ENCODE data around the gene RPS19BP1.
"Not testable (repeated sequence)": the region's sequence is repeated elsewhere in the genome, so short reads cannot be mapped to it uniquely, and the experiment has no call there.

The RPS19BP1 gene

GRCh38 chr22:39510529-39511149 lies 21.9 kb downstream of the RPS19BP1 start:
- no peak for DNase-seq

DNA sequence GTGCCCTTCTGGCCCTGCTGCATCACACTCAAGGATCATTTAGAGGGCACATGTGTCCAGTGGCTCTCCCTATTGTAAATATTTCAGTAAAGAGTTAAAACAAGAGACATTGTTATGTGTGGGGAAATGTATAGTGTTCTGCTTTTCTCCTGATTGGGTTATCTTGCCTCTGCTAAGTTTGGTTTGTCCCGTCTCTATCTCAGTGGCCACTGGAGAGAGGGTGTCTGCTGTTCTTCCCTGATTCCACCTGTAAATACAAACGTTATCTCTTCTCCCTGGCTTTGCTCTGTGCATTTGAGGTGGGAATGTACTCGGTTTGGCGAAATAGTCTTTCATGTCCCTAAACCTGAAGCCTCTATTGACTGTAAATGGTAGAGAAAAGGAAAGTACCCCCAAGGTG lies 24.2 kb downstream of the RPS19BP1 start:
- DNase-seq, result no peak

GRCh38 chr22:39507021-39507420 lies 25.5 kb downstream of the RPS19BP1 start:
- not testable (repeated sequence) for DNase-seq

DNA sequence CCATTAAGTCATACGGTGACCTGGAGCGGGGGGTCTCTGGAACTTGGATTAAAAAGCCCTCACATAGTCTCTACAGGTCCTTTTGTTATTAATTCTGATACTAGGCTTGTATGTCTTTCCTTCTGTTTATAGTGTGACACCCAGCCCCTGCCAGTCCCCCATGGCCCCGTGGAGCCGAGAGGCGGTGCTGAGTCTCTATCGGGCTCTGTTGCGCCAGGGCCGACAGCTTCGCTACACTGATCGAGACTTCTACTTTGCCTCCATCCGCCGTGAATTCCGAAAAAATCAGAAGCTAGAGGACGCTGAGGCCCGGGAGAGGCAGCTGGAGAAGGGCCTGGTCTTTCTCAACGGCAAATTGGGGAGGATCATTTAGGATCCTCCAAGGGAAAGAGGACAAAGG lies 28.5 kb downstream of the RPS19BP1 start:
- no peak for DNase-seq

DNA sequence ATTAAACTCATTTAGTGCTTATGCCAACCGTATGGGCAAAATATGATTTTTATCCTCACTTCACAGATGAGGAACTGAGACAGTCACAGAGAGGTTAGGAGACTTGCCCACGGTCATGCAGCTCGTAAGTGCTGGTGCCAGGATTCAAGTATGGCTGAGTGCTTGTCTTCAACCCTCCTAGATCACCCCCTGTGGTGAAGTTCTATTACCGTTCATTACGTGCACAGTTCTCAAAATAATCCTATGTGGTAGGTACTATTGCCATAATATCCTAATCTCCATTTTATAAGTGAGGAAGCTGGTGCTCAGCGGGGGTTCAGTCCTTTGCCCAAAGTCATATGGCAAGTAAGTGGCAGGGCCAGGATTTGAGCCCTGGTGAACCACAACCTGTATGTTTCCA lies 28.9 kb downstream of the RPS19BP1 start:
- DNase-seq, result no peak

DNA sequence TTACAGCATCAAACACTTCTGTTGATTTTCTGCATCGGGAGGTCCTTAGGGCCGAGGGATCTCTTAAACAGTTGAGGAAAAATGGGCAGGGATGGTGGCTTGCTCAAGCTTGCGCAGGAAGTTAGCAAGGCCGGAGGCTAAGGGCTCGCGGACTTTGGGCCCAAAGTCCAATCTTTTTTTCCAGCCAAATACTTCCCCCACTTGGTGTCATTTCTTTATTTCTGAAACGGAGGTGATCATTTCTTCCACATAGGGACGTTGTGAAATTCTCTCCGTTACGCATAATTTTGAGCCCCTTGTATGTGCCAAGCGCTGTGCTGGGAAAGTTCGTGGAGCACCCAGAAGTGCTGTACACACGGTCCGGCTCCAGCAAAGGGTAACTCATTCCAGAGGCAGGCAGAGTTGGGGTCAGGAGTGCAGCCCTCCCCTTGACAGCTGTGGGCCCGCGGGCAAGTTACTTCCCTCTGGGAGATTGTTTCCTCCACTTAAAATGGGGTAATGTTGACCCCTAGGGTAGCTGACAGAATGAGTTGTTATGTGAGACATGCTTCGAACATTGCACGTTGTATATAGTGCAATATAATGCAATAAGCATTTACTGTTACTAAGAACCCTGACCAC lies 29.6 kb downstream of the RPS19BP1 start:
- no peak for DNase-seq

- DNase-seq, result peak; percentile 94
Measured at GRCh38 chr22:39502109-39502788, 30.3 kb downstream of the RPS19BP1 start, which contains the start of gene MIEF1. Gene MIEF1 (plus strand): TSS chr22:39502290. CDS start chr22:39511295, 9,005 bp downstream.

- no peak for DNase-seq
Measured at GRCh38 chr22:39501644-39502108, 30.9 kb downstream of the RPS19BP1 start.

GRCh38 chr22:39500101-39500500 lies 32.4 kb downstream of the RPS19BP1 start:
- DNase-seq, result no peak

DNA sequence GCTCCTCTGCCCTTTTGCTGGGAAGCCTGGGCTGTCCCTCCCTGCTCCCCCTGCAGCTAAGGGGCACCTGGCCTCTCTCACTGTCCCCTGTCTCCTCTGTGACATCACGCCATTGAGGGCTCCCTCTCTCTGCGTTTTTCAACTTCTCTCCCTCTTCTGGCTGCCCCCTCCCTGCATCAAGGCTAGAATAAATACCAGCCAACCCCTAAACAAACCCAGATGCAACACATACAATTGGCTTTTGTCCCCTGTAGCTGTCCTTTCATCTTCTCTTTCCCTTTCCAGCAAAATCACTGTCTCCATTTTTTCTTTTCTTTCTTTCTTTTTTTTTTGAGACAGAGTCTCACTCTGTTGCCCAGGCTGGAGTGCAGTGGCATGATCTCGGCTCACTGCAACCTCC lies 33.7 kb downstream of the RPS19BP1 start:
- DNase-seq, result no peak

- no peak for DNase-seq
Measured at GRCh38 chr22:39498368-39498767, 34.2 kb downstream of the RPS19BP1 start.

DNA sequence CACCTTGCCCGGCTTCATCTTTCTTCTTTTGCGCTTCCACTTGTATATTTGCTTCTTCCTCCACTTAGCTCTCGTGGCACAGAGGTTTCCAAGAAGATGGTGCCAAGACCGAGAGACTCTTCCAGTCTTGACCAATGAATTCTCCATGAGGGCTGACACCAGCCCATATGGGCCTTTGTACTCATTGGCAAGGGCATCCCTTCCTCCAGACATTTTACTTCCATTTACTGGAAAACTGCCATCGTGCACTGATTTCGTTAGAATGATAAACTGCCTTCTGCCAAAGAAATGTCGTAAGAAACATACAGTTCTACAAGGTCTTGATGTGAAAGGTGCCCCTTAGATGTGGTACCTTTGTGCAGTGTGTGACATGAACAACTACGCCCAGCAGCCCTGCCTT lies 35.1 kb downstream of the RPS19BP1 start:
- no peak for DNase-seq

DNA sequence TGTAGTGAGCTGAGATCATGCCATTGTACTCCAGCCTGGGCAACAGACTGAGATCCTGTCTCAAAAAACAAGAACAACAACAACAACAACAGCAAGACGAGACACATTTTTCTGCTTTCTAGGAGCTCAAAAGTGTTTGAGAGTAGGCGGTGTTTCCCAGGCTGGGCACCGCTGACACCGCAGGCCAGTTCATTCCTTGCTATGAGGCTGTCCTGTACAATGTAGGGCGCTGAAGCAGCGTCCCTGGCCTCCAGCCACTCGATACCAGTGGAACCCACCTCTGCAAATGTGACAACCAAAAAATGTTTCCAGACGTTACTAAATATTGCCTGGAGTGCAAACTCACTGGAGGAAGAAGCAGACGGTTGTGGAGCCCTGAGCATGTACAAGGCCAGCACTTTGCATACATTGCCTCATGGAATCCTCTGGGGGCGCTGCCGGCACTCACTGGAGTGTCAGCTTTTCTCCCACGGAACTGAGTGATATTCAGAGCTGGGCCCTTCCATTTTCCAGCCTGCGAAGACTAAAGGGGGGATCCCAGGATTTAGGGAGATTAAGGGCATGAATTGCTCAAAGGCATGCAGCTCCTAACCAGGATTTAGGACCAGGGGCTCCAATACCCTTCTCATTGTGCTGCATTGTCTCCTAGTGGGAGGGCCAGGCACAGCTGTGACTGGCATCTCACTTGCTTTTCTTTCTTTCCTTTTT lies 36.3 kb downstream of the RPS19BP1 start:
- DNase-seq, result peak; percentile 71

DNA sequence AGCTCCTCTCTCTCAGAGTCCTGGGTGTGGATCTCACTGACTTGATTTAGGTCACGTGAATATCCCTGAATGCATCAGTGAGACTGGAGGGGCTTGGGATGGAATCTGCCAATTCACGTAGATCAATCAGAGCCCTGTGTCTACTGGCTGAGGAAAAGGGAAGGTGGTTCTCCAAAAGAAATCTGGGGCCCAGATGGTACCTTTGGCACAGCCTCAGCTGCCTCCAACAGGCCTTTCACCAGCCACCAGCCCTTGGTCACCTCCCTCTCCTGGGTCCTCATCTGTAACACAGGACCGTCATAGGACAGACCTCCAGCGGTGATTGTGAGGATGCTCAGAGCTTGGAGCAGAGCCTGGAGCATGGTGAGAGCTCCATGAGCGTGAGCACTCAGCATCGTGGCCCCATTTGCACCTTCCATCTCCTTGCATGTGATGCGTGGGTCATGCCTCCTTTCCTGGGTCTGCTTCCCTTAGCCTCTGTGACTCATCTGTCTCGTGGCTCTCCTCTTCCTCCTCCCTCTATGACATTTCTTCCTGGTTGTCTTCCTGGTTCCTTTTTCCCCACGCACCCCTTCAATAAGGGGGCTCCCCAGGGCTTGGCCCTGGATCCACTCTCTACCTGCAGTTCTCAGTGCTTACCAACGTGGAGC lies 38.0 kb downstream of the RPS19BP1 start:
- DNase-seq, result no peak

- DNase-seq, result no peak
Measured at GRCh38 chr22:39493759-39494158, 38.8 kb downstream of the RPS19BP1 start.

DNA sequence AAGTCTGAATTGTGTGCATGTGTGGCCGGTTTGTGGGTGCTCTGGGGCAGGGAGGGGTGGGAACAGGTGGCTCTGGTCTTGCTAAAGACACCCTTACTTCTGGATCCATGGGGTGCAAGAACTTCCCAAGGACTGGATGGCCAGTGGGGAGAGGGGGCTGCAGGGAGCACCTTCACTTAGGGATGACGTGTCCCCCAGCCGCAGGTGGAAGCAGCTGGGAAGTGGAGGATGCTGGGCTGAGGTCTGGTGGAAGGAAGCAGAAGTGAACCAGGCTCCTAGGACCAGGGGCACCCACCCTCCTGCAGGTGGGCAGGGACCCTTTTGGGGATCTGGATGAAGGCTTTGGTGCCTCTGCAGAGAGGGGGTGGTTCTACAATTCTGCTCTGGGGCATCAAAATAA lies 40.4 kb downstream of the RPS19BP1 start:
- no peak for DNase-seq

GRCh38 chr22:39491696-39492095 lies 40.9 kb downstream of the RPS19BP1 start:
- DNase-seq, result no peak

DNA sequence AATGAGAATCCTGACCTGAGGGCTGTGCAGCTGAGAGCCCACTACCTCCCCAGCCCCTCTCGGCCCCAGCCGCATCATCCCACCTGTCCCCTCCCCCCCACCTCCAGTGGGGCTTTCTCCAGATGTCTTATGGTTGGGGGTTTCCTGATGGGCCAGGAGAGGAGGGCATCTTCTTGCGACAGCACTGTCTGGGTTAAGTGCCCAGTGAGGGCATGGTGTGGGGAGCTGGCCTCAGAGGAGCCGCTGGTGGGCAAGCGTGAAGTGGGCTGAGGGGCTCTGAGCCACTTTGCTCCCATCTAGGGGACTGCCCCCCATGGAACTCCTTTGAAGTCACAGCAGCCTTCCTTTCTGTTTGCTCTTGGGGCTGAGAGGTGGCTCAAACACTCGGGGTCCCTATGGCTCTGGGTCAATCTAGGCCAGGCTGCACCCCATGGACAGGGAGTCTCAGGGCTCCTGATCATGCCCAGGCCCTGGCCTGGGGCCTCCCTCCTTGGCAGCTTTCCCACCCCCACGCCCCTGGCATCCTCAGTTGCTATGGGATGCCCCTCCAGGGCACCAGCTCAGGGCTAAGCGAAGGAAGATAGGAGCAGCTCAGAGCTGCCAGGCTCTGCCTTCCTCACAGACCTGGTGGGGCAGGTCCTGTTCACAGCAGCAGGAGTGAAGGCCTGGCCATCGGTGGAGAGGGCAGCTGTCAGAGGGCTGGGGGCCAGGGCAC lies 41.4 kb downstream of the RPS19BP1 start:
- no peak for DNase-seq

- peak; percentile 80 for DNase-seq
Measured at GRCh38 chr22:39490135-39490798, 42.3 kb downstream of the RPS19BP1 start.

GRCh38 chr22:39489094-39490068 lies 43.2 kb downstream of the RPS19BP1 start:
- DNase-seq, result no peak
